GM19043 (cell line): ENCODE measurements around the gene MIER2.
"Not testable (repeated sequence)": the region's sequence is repeated elsewhere in the genome, so short reads cannot be mapped to it uniquely, and the experiment has no call there.

ENCODE experiments used
- ATAC-seq: cut with Tn5 transposase; IDR thresholded peaks from one replicate; pipeline ENCODE4 v1.9.1; 2021; ENCODE audit warnings: low read depth; ENCODE audit not compliant: unreplicated experiment

MIER2 gene

DNA sequence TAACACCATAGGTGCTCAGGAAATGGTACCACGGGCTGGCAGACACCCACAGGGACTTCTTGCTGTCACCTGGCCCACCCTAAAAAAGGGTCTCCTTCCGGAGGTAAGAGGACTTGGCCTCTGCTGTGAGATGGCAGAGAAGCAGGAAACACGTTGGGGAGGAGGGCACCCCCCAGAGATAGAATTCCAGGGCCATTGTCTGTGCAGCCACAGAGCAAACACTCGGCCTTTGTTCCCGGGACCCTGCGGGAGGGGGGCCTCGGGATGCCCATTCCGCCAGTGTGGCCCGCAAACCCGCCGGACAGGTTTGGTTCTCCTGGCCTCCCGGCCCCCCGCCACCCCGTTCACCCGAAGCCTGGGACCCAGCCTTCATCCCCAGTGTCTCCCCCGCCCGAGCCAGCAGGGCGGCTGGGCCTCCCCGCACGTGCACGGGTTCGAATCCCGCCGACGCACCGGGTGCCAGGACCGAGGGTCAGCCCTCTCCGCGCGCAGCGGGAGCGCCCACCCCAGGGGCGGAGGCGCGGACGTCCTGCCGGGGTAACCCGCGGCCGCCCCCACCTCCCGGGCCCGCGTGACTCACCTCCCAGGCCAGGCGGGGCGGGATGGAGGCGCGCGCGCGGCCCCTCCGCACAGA is 54.1 kb downstream of the MIER2 start:
- no peak for ATAC-seq

DNA sequence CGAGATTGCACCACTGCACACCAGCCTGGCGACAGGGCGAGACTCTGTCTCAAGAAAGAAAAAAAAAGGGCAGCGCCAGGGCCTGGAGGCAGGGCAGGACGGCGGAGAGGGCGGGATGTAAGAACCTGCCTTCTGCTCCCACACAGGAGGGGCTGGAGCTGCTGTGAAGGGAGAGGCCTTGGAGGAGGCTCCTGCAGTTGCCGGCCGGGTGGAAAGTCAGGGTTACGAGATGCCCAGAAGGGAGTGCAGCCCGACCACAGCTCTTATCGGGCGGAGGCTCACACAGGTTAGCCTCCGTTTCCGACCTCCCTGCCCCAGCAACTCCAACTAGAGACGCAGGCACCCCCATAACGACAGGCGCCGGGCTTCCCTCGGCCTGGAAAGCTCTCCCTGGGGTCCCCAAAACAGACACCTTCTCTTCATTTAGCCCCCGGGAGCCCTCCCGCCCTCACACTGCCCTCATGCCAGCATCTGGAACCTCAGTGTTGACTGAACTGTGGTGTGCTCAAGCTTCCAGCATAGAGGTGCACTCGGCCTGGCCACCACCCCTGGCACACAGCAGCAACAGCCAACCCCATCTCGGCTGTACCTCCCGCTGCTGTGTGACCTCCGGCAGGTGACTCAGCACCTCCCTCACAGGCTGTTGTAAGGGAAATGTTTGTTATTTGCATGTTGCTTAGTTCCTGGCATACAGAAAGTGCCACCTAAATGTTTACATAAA is 54.8 kb downstream of the MIER2 start:
- ATAC-seq, result no peak

DNA sequence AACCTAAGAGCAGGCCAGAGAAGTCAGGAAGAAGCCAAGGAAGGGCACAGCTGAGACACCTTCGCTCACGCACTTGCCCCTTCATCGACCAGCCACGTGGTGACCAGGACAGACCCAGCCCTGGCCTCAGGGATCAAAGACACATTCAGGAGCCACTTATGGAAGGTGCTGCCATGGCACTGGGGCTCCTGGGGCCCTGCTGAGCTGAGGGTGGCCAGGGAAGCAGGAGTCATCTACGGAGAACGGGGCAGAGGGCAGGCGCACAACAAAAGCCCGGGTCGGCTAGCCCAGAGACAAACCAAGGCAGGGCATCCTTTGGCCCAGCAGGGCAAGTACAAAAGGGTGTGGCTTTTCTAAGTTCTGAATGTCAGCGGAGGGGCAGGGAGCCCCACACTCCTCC is 55.7 kb downstream of the MIER2 start:
- ATAC-seq, result no peak

DNA sequence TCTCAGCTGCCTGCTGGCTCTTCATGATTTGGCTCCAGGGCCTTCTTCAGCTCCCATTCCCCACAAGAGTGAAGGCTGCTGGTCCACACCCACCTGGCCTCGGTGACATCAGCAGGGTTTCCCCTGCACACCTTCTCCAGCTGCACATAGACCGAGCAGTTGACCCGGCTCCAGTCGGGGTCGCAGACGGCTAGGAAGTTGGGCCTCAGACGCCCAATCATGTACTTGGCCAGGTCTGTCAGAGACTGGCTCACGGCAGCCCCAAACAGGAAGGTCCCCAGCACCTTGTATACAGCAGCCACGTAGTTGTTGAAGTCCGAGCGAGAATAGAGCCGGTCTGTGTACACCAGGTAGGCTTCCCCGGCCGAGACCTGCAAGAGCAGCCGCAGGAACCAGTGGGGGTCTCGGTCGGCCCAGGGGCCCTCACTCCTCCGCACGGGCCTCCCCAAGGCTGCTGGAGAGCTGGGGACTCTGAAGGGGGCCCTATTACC is 57.2 kb downstream of the MIER2 start:
- ATAC-seq, result no peak

DNA sequence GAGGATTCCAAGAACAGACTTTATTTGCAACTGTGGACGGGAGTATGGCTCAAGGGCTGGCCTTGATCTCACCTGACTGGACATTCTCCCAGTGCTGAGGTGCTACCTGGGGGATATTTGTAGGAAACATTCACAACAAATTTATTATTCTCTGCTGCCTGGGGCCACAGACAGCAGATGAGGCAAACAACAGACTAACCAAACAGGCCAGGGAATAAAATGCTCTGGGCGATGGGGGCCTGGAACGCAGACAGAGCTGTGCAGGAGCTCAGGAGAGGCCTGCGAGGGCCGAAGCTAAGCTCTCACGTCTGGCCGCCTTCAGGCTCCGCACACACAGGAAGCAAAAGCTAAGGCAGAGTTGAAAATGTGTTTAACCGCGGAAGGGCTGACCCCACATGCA is 61.2 kb downstream of the MIER2 start:
- no peak for ATAC-seq

DNA sequence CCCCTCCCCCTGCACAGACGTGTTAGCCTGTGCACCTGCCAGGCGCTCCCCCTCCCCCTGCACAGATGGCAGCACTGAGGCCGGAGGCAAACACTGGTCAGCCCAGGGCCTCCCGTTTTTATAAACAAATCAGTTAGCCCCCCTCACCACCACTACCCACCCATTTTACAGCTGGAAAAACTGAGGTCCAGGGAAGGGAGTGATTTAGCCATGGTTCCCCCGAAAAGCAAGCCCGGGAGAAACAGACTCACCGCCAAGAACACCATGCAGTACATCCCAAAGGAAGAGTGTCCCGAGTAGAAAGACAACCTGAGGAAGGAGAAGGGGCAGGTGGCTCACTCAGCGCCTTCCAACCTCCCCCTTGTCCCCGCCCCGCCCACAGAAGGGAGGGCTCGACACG is 62.1 kb downstream of the MIER2 start:
- ATAC-seq, result no peak

- no peak for ATAC-seq
Observed at GRCh38 chr19:281992-282391, 62.6 kb downstream of the MIER2 start.

DNA sequence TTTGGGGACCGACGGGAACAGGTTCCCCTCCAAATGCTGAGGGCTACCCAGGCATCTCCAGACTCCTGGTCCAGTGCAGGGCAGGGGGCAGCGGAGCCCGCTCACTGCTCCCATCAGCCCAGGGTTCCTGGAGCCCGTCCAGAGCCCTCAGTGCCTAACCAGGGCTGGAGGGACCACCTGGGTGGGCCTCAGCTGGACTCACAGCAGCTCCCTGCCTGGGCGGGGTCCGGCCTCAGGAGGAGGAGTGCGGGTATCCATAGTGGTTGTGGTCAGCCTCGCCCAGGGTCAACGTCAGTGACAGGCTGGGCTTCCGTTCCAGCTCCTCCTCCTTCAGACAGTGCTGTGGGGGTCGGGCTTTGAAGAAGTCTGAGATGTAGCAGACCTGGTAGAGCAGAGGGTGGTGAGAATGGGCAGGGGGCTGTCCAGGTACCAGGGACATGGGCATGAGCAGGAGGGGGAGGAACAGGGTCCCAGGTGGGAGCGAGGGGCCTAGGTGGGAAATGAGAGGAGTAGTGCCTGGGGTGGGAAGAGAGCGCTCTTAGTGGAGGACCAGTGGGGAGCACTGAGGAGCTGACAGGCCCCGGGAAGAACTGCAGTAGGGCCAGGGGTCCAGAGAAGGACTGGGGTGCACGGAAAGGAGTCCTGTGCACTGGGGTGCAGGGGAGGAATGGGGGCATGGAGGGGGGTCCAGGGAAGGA is 63.3 kb downstream of the MIER2 start:
- ATAC-seq, result no peak

DNA sequence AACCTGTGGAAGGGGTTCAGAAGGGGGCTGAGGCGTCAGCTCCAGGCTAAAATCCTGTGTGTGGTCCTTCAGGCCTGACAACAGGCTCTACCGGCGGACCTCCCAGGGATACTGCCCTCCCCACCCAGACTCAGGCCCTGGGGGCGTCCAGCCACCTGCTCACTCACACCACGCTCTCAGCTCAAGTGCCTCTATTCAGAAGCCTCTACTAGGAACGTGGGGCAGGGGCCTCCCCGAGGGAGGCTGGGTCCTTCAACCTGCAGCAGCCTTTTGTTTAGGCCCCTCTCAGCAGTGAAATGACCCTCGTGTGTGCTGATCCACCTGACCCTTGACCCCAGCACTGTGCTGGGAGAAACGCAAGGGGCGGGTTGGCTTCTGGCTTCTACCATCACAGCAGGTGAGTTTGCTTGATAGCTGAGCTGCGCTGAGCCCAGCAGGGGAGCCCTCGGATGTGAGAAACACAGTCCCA is 64.0 kb downstream of the MIER2 start:
- ATAC-seq, result no peak

DNA sequence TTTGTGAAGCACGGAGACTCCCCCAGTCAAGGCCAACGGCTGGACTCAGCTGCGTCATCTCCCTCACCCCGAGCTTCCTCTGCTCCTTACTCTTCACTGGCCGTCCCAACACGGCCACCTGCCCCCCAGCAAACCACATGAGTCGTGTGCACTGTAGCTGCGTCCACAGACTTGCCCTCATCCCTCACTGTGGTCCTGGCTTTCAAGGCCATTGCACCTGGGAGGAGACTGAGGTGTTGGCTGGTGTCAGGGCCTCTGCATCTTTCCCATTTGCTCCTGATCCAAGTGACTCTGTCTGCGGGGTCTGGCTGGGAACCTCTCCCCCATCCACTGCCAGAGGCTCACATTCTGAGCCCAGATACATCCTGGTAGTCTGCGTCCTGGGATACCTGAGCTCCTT is 64.9 kb downstream of the MIER2 start:
- ATAC-seq, result no peak

DNA sequence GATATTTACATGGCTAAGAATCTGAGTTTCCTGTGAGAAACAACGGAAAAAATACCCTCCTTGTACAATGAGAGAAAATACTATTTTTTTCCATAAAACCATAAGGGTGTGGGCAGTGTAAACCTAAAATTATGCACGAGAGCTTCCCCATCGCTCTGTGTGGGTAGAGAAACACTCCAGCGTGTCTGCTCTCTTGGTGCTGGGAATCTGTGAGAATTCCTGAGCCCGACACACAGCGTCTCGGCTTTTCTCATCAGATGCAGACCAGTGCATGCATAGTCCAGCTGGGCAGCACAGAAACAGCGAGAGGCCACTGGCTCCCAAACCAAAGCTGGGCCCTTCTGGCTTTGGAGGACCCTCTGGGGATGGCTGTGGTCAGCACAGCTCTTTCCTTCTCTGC is 65.4 kb downstream of the MIER2 start:
- no peak for ATAC-seq

DNA sequence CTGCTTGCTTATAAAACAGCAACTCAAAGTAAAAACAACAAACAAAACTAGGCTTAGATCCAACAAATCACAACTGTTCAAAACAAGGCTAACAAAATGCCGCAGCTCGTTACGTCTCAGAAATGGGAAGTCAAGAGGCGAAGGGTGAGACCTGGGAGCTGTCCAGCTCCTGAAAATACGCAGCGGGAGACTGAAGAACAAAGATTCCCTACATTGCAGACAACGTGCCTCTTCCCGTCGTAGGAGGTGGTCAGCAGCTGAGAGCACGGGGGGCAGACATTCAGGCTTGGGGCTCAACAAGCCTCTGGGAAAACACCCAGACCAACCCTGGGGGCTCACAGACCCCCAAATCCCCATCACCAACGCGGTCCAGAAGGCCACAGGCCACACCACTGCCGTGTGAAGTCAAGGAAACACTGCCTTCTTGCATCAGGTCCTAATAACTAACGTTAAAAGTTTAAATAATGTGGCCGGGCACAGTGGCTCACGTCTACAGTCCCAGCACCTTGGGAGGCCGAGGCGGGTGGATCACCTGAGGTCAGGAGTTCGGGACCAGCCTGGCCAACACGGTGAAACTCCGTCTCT is 66.9 kb downstream of the MIER2 start:
- no peak for ATAC-seq

GRCh38 chr19:277131-277530 is 67.5 kb downstream of the MIER2 start:
- no peak for ATAC-seq

GRCh38 chr19:275958-276646 is 68.5 kb downstream of the MIER2 start:
- ATAC-seq, result no peak

DNA sequence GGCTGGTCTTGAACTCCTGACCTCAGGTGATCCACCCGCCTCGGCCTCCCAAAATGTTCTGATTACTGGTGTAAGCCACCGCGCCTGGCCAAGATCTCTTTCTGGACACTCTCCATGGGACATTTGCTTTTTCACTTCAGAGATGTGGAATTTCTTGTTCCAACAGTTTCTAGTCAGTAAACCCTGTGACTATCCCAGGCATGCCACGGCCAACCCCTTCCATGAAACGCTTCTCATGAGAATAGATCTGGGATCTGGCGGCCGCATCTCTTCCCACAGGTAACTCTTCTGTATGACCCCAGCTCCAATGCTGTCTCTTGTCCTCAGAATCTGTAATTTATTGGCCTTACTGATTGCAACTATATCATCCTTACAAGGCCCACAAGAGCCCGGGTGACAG is 69.6 kb downstream of the MIER2 start:
- ATAC-seq, result no peak

GRCh38 chr19:273393-273792 is 71.2 kb downstream of the MIER2 start:
- no peak for ATAC-seq

DNA sequence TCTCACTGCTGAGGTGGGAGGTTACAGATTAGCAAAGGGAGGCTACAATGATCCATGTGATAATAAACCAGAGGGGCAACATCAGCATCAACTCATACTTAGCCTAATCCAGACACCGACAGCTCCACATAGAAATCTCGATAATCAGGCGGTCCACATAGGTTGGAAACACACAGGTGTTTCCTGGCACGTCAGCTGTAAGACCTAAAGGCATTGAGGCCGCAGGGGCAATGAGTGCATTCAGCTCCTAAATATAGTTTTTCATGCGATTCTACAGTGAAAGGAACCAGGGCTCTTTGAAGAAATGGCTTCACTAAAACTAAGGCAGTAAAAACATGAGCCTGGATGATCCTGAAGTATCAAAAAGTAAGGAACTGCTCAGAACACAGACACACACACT is 72.7 kb downstream of the MIER2 start:
- ATAC-seq, result no peak

GRCh38 chr19:270766-271318 is 73.8 kb downstream of the MIER2 start:
- ATAC-seq, result not testable (repeated sequence)

DNA sequence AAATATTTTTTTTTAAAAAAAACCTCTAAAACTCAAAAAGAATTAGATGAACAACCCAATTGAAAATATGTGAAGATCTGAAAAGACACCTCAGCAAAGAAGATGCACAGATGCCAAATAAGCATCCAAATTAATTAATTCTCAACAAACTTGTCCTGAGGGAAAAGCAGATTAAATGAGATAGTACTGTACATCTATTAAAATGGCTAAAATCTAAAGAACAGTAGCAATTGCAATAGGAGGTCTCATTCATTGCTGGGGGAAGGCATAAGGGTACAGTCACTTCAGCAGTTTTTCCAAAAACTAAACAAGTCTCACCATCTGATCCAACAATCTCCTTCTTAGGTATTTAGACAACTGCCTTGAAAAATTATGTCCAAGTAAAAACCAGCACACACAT is 75.4 kb downstream of the MIER2 start:
- ATAC-seq, result no peak

DNA sequence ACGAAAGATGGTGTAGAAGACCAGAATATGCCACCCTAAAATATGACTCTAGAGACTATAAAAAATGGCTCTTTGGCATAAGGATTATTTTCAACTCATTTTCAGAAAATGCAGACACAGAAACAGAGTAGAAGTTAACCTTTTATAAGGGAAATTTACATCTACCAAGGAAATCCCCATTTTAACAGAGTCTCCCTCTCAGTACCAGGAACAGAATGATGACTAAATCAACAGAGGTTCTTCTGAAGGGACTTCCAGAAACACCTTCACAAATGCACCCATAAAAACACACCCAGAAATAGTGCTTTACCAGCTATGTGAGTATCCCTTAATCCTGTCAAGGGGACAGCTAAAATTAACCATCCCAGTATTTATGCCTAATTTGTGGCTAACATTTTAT is 82.5 kb downstream of the MIER2 start:
- ATAC-seq, result no peak
